GM23338 (cell line): ENCODE measurements around the gene NTRK3. TPM values are rescaled to one million over a fixed set of nuclear protein-coding genes. Genes with fewer than 3 reads are reported as not detected.

Experiments used
- ATAC-seq: fragments of 200-7000 bp; cut with Tn5 transposase; 3 replicates; pipeline ENCODE4 v1.9.1; 2020
- DNase-seq: peaks from one replicate; pipeline ENCODE4 v3.0.0-alpha.2; 2015; ENCODE audit warnings: low spot score
- H2AFZ ChIP-seq: fragments of 200-600 bp; sonication (generic); 2 replicates; pipeline ENCODE4 v1.8.0; 2016; ENCODE audit warnings: antibody characterized with exemption, mild to moderate bottlenecking, moderate library complexity
- H3F3A ChIP-seq: fragments of 200-600 bp; sonication (generic); replicated peaks from 2 replicates; pipeline ENCODE4 v1.8.0; 2017; ENCODE audit warnings: antibody characterized with exemption, mixed run types, low read depth
- H3K27ac ChIP-seq: fragments of 200-600 bp; sonication (generic); 2 replicates; pipeline ENCODE4 v1.6.1; 2016; ENCODE audit warnings: low read depth
- H3K27me3 ChIP-seq: fragments of 200-600 bp; sonication (generic); 2 replicates; pipeline ENCODE4 v1.8.0; 2016; ENCODE audit warnings: mild to moderate bottlenecking, mixed run types, moderate library complexity; ENCODE audit not compliant: insufficient read depth
- H3K36me3 ChIP-seq: fragments of 200-600 bp; sonication (generic); 2 replicates; pipeline ENCODE4 v1.8.0; 2016; ENCODE audit warnings: mild to moderate bottlenecking; ENCODE audit not compliant: insufficient read depth
- H3K4me1 ChIP-seq: fragments of 200-600 bp; sonication (generic); 2 replicates; pipeline ENCODE4 v1.8.0; 2016; ENCODE audit warnings: mild to moderate bottlenecking, moderate library complexity; ENCODE audit not compliant: insufficient read depth
- H3K4me2 ChIP-seq: fragments of 200-600 bp; sonication (generic); 2 replicates; pipeline ENCODE4 v1.7.1; 2017; ENCODE audit warnings: mixed run types
- H3K4me3 ChIP-seq: fragments of 200-600 bp; sonication (generic); 2 replicates; pipeline ENCODE4 v1.6.1; 2016; ENCODE audit warnings: mixed run types
- H3K79me2 ChIP-seq: fragments of 200-600 bp; sonication (generic); replicated peaks from 2 replicates; pipeline ENCODE4 v1.8.0; 2017; ENCODE audit warnings: mild to moderate bottlenecking; ENCODE audit not compliant: insufficient read depth
- H3K9me2 ChIP-seq: fragments of 200-600 bp; sonication (generic); 2 replicates; pipeline ENCODE4 v1.8.0; 2017; ENCODE audit not compliant: insufficient read depth
- H4K20me1 ChIP-seq: fragments of 200-600 bp; sonication (generic); replicated peaks from 2 replicates; pipeline ENCODE4 v1.8.0; 2017; ENCODE audit warnings: mild to moderate bottlenecking; ENCODE audit not compliant: insufficient read depth
- H3K27ac Mint-ChIP-seq: 2 replicates; pipeline ENCODE4 v1.8.0; 2020; ENCODE audit warnings: inconsistent platforms, mild to moderate bottlenecking, moderate library complexity, mixed read lengths
- H3K27me3 Mint-ChIP-seq: 3 replicates; pipeline ENCODE4 v1.8.0; 2022; ENCODE audit warnings: low read depth, mild to moderate bottlenecking, moderate library complexity, mixed read lengths, inconsistent platforms; ENCODE audit not compliant: insufficient read depth, poor library complexity
- H3K36me3 Mint-ChIP-seq: 3 replicates; pipeline ENCODE4 v1.8.0; 2021; ENCODE audit warnings: low read depth, mild to moderate bottlenecking, inconsistent platforms, moderate library complexity, mixed read lengths
- H3K4me1 Mint-ChIP-seq: 3 replicates; pipeline ENCODE4 v1.8.0; 2020; ENCODE audit warnings: mild to moderate bottlenecking, inconsistent platforms, mixed read lengths
- H3K4me3 Mint-ChIP-seq: 3 replicates; pipeline ENCODE4 v1.8.0; 2021; ENCODE audit warnings: moderate library complexity, mild to moderate bottlenecking, inconsistent platforms, mixed read lengths
- H3K9me3 Mint-ChIP-seq: 3 replicates; pipeline ENCODE4 v1.8.0; 2020; ENCODE audit warnings: moderate library complexity, mild to moderate bottlenecking, inconsistent platforms, mixed read lengths
- CREB1 ChIP-seq: fragments of 250-450 bp; sonication (Bioruptor Pico); IDR thresholded peaks from 2 replicates; pipeline ENCODE4 v1.5.0; 2020; ENCODE audit warnings: low read depth, mild to moderate bottlenecking, moderate library complexity
- CTCF ChIP-seq, 2 experiments: fragments of 200-600 bp in 1 of 2; sonication (generic) in 1 of 2; conservative IDR thresholded peaks; 2 replicates each; pipeline versions ENCODE4 v1.5.1 to v1.6.1; 2016 to 2017; ENCODE audit warnings: antibody characterized with exemption in 2 of 2, low read depth in 2 of 2, mild to moderate bottlenecking in 2 of 2, moderate library complexity in 1 of 2
- ETS1 ChIP-seq: IDR thresholded peaks from 2 replicates; pipeline ENCODE4 v1.6.1; 2016; ENCODE audit warnings: antibody characterized with exemption
- EZH2 ChIP-seq: fragments of 200-600 bp; sonication (generic); IDR thresholded peaks from one replicate; pipeline ENCODE4 v1.8.0; 2017; ENCODE audit warnings: antibody characterized with exemption, mild to moderate bottlenecking, low read depth; ENCODE audit not compliant: unreplicated experiment
- EZH2phosphoT487 ChIP-seq: fragments of 200-600 bp; sonication (generic); IDR thresholded peaks from one replicate; pipeline ENCODE4 v1.8.1; 2018; ENCODE audit warnings: antibody characterized with exemption; ENCODE audit not compliant: unreplicated experiment
- JUNB ChIP-seq: IDR thresholded peaks from one replicate; pipeline ENCODE4 v1.6.1; 2016; ENCODE audit warnings: antibody characterized with exemption; ENCODE audit not compliant: unreplicated experiment
- NANOG ChIP-seq: IDR thresholded peaks from 2 replicates; pipeline ENCODE4 v1.6.1; 2016; ENCODE audit warnings: antibody characterized with exemption, borderline replicate concordance
- POLR2AphosphoS5 ChIP-seq: IDR thresholded peaks from 2 replicates; pipeline ENCODE4 v1.6.1; 2016; ENCODE audit warnings: antibody characterized with exemption, low read depth
- REST ChIP-seq: IDR thresholded peaks from one replicate; pipeline ENCODE4 v1.6.1; 2018; ENCODE audit warnings: antibody characterized with exemption; ENCODE audit not compliant: unreplicated experiment
- STAT1 ChIP-seq: IDR thresholded peaks from one replicate; pipeline ENCODE4 v1.6.1; 2016; ENCODE audit warnings: antibody characterized with exemption; ENCODE audit not compliant: unreplicated experiment
- ZNF114 ChIP-seq: fragments of 250-450 bp; sonication (Bioruptor Pico); IDR thresholded peaks from 2 replicates; pipeline ENCODE4 v1.5.0; 2020; ENCODE audit warnings: mild to moderate bottlenecking, moderate library complexity
- ZNF331 ChIP-seq: fragments of 250-450 bp; sonication (Bioruptor Pico); IDR thresholded peaks from 2 replicates; pipeline ENCODE4 v1.5.0; 2020; ENCODE audit warnings: low read depth, mild to moderate bottlenecking, moderate library complexity
- ZNF462 ChIP-seq: fragments of 250-450 bp; sonication (Bioruptor Pico); IDR thresholded peaks from 2 replicates; pipeline ENCODE4 v1.5.0; 2020; ENCODE audit warnings: mild to moderate bottlenecking, moderate library complexity
- polyA plus RNA-seq: library from polyadenylated mRNA; unstranded; fragments of >200 nt; fragmentation: Nextera tagmentation; extraction: Ambion mirVana; gene quantifications from 2 replicates; pipeline ENCODE4 v1.2.1, GENCODE V29; 2016
- total RNA-seq: library from RNA; depleted of rRNA; stranded (reverse); fragments of >200 nt; shearing (Covaris generic); gene quantifications from 2 replicates; pipeline ENCODE4 v1.2.3, GENCODE V29; 2014

Gene NTRK3
- total and polyA plus RNA-seq, 2 experiments from 2014 or later, result 3.1 to 5.3 TPM

GRCh38 chr15:88076328-88076727, 180.2 kb downstream of the NTRK3 start:
- Histone ChIP-seq H3K79me2 (no peaks in the 10 kb centered on the region), H3K4me3 (no peak overlapping the region), H2AFZ (no peak overlapping the region), H3K36me3 (no peaks in the 10 kb centered on the region), H3K27ac (no peak overlapping the region), H3K27me3 (no peaks in the 10 kb centered on the region), H3K4me2 (no peak overlapping the region), H4K20me1 (no peaks in the 10 kb centered on the region), H3K4me1 (peaks cover 13% of the 10 kb centered on the region; the same call in 1 of the 2 replicates), H3F3A (no peaks in the 10 kb centered on the region), H3K9me2 (no peaks in the 10 kb centered on the region)
- DNase-seq (no peak), ATAC-seq (no peak)
- Mint-ChIP-seq H3K4me3 (no peak overlapping the region), H3K27ac (no peak overlapping the region; the same call in 1 of the 2 replicates), H3K27me3 (peaks cover 18% of the 10 kb centered on the region), H3K4me1 (peaks cover 20% of the 10 kb centered on the region), H3K36me3 (no peaks in the 10 kb centered on the region), H3K9me3 (no peaks in the 10 kb centered on the region)
- TF ChIP-seq REST, result no peak
- no peak for TF ChIP-seq CTCF (conservative IDR thresholded peaks at IDR 0.05; ENCODE audit: low read depth in 2 of 2)
- no peak for TF ChIP-seq ZNF331 (CRISPR knock-in tag)
- TF ChIP-seq JUNB, result no peak
- TF ChIP-seq ETS1, result no peak
- no peak for TF ChIP-seq POLR2AphosphoS5
- TF ChIP-seq ZNF114 (CRISPR knock-in tag), result no peak
- TF ChIP-seq EZH2phosphoT487, result no peak
- no peak for TF ChIP-seq STAT1
- no peak for TF ChIP-seq NANOG
- no peak for TF ChIP-seq EZH2
- TF ChIP-seq CREB1, result no peak
- TF ChIP-seq ZNF462, result no peak
